A673 (cell line): ENCODE measurements around the gene IFITM5. TPM values are rescaled to one million over a fixed set of nuclear protein-coding genes. Genes with fewer than 3 reads are reported as not detected.

Experiments used
- BruUV-seq: library from RNA; stranded (reverse); fragments of 400-500 nt; replicated peaks from 2 replicates; lab custom pipeline; 2021; lab: Mats Ljungman, UMichigan
- CTCF ChIA-PET: fragments of 300-600 bp; sonication (Branson Sonifier 250); formaldehyde crosslinking; loops from one replicate; lab custom pipeline; 2022; ENCODE audit warnings: antibody characterized with exemption; lab: Charles Lee
- POLR2A ChIA-PET: fragments of 300-600 bp; sonication (Branson Sonifier 250); formaldehyde crosslinking; loops from one replicate; lab custom pipeline; 2022; ENCODE audit warnings: antibody characterized with exemption; ENCODE audit not compliant: low non-redundant PET; lab: Charles Lee
- DNase-seq: peaks from one replicate; pipeline ENCODE4 v3.0.0-alpha.2; 2015; ENCODE audit warnings: low spot score
- H3K27ac ChIP-seq: fragments of 200-600 bp; sonication (generic); 2 replicates; pipeline ENCODE4 v1.5.1; 2016; ENCODE audit warnings: mixed run types, low read depth, mild to moderate bottlenecking, mixed read lengths, antibody characterized with exemption, low read length; ENCODE audit not compliant: poor library complexity, severe bottlenecking
- H3K27me3 ChIP-seq: fragments of 200-600 bp; sonication (generic); replicated peaks from 2 replicates; pipeline ENCODE4 v1.6.1; 2017; ENCODE audit warnings: mixed run types, low read depth, mild to moderate bottlenecking, mixed read lengths, antibody characterized with exemption, low read length; ENCODE audit not compliant: insufficient read depth, poor library complexity
- H3K36me3 ChIP-seq: fragments of 200-600 bp; sonication (generic); 2 replicates; pipeline ENCODE4 v1.6.1; 2016; ENCODE audit warnings: mixed run types, mild to moderate bottlenecking, mixed read lengths, antibody characterized with exemption, low read length; ENCODE audit not compliant: insufficient read depth, poor library complexity, severe bottlenecking
- H3K4me1 ChIP-seq: fragments of 200-600 bp; sonication (generic); 2 replicates; pipeline ENCODE4 v1.6.1; 2017; ENCODE audit warnings: mixed run types, mild to moderate bottlenecking, mixed read lengths, antibody characterized with exemption, low read length; ENCODE audit not compliant: insufficient read depth, poor library complexity, severe bottlenecking
- H3K4me3 ChIP-seq: fragments of 200-600 bp; sonication (generic); 2 replicates; pipeline ENCODE4 v1.5.1; 2016; ENCODE audit warnings: low read depth, mixed run types, mild to moderate bottlenecking, mixed read lengths, low read length; ENCODE audit not compliant: poor library complexity, severe bottlenecking
- H3K9me3 ChIP-seq: fragments of 200-600 bp; sonication (generic); 2 replicates; pipeline ENCODE4 v1.6.1; 2016; ENCODE audit warnings: mixed run types, low read depth, mild to moderate bottlenecking, mixed read lengths, antibody characterized with exemption, low read length; ENCODE audit not compliant: poor library complexity, severe bottlenecking
- CTCF ChIP-seq: fragments of 300-800, 200-600 bp; sonication (generic); conservative IDR thresholded peaks from 2 replicates; pipeline ENCODE4 v1.5.1; 2017; ENCODE audit warnings: low read depth, mild to moderate bottlenecking, antibody characterized with exemption, low read length, moderate library complexity, mixed read lengths
- EZH2 ChIP-seq: fragments of 200-600 bp; sonication (generic); IDR thresholded peaks from 2 replicates; pipeline ENCODE4 v1.6.1; 2017; ENCODE audit warnings: borderline replicate concordance, low read depth, mild to moderate bottlenecking, mixed read lengths, antibody characterized with exemption, low read length; ENCODE audit not compliant: poor library complexity, severe bottlenecking
- intact Hi-C: fragments of 100-400 bp; cut with micrococcal nuclease; formaldehyde crosslinking; loops from one replicate; pipeline ENCODE4 v1.10.0; 2022; ENCODE audit not compliant: unreplicated experiment
- total RNA-seq: library from RNA; stranded (reverse); gene quantifications from 2 replicates; pipeline ENCODE4 v1.2.3, GENCODE V29; 2021

Gene IFITM5
- total RNA-seq, 1 experiment from 2014 or later, result not detected

GRCh38 chr11:279966-280705 lies 19.2 kb downstream of the IFITM5 start:
- ChIA-PET POLR2A (no interaction called here), CTCF (no interaction called here)
- no peak for DNase-seq
- TF ChIP-seq CTCF (0 out of 2 replicates have a peak, but pooled peaks have one; percentile 8), EZH2 (no peak)
- Histone ChIP-seq H3K27me3 (peaks cover 43% of the 10 kb centered on the region), H3K36me3 (no peaks in the 10 kb centered on the region), H3K9me3 (no peaks in the 10 kb centered on the region), H3K4me1 (no peaks in the 10 kb centered on the region), H3K27ac (no peak overlapping the region), H3K4me3 (no peak overlapping the region)
- intact Hi-C loops, result no loop called here
- no TSS peak for BruUV-seq

GRCh38 chr11:279040-279965 lies 20.0 kb downstream of the IFITM5 start:
- ChIA-PET POLR2A (no interaction called here), CTCF (no interaction called here)
- Histone ChIP-seq H3K9me3 (no peaks in the 10 kb centered on the region), H3K27me3 (peaks cover 43% of the 10 kb centered on the region), H3K4me3 (no peak overlapping the region), H3K36me3 (no peaks in the 10 kb centered on the region), H3K4me1 (no peaks in the 10 kb centered on the region), H3K27ac (no peak overlapping the region)
- intact Hi-C loops, result no loop called here
- TF ChIP-seq CTCF, result no peak
- no peak for TF ChIP-seq EZH2
- BruUV-seq, result no TSS peak
- no peak for DNase-seq

GRCh38 chr11:278001-278951 lies 21.1 kb downstream of the IFITM5 start, which contains the start of gene NLRP6:
TSS of gene NLRP6 (plus strand) at chr11:278407. CDS start at chr11:278570, 163 bp downstream.
- Histone ChIP-seq H3K27me3 (peaks cover 43% of the 10 kb centered on the region), H3K4me1 (no peaks in the 10 kb centered on the region), H3K4me3 (no peak within 1 kb of the TSS), H3K36me3 (no peaks in the 10 kb centered on the region), H3K27ac (no peak within 1 kb of the TSS), H3K9me3 (no peaks in the 10 kb centered on the region)
- no peak for DNase-seq
- intact Hi-C loops, result no loop called here
- TF ChIP-seq EZH2, result no peak
- no peak for TF ChIP-seq CTCF
- CTCF ChIA-PET, result no interaction called here
- POLR2A ChIA-PET, result no interaction called here
- BruUV-seq, result no TSS peak
